Measurements from ENCODE around the gene PRPF6.
"Not testable (repeated sequence)": the region's sequence is repeated elsewhere in the genome, so short reads cannot be mapped to it uniquely, and the experiment has no call there.

The PRPF6 gene

GRCh38 chr20:63970714-63971431 is 10.1 kb upstream of the PRPF6 start:
- peaks cover 28 to 30% of the 10 kb centered on the region in 2 donors for H3K36me3 Mint-ChIP-seq
- peak overlapping the region; percentile 84 for H3K27ac Mint-ChIP-seq
- peak overlapping the region; percentile 63 to 70 for H3K4me3 Mint-ChIP-seq
- H3K27me3 Mint-ChIP-seq = no peaks in the 10 kb centered on the region
- DNase-seq (no peak), ATAC-seq (replicated peaks) (no peak)
- peaks cover 3% of the 10 kb centered on the region in 2 donors for H3K9me3 Mint-ChIP-seq
- peaks cover 16 to 22% of the 10 kb centered on the region in 2 donors for H3K4me1 Mint-ChIP-seq

- H3K27me3 Mint-ChIP-seq = not testable (repeated sequence)
Measured at GRCh38 chr20:63971960-63972311, 9.0 kb upstream of the PRPF6 start.

GRCh38 chr20:63972312-63973159 is 8.4 kb upstream of the PRPF6 start:
- no peak for DNase-seq
- Mint-ChIP-seq H3K36me3 (peaks cover 30 to 35% of the 10 kb centered on the region in 2 donors), H3K27me3 (no peaks in the 10 kb centered on the region), H3K4me1 (peaks cover 24 to 38% of the 10 kb centered on the region in 2 donors), H3K9me3 (no peaks in the 10 kb centered on the region), H3K27ac (no peak overlapping the region), H3K4me3 (no peak overlapping the region)
- no peak for ATAC-seq (replicated peaks)

More at GRCh38 chr20:63971960-63972311, 9.0 kb upstream of the PRPF6 start:
- not testable (repeated sequence) for H3K9me3 Mint-ChIP-seq; DNase-seq; H3K27ac Mint-ChIP-seq; ATAC-seq (replicated peaks); H3K4me3 Mint-ChIP-seq
- H3K36me3 Mint-ChIP-seq = peaks cover 31 to 33% of the 10 kb centered on the region in 2 donors
- H3K4me1 Mint-ChIP-seq = peaks cover 21 to 32% of the 10 kb centered on the region in 2 donors

GRCh38 chr20:63973160-63973479 is 7.8 kb upstream of the PRPF6 start:
- Mint-ChIP-seq H3K36me3 (peaks cover 30 to 35% of the 10 kb centered on the region in 2 donors), H3K9me3 (no peaks in the 10 kb centered on the region), H3K27ac (peak overlapping the region; percentile 44), H3K27me3 (no peaks in the 10 kb centered on the region), H3K4me1 (peaks cover 29 to 44% of the 10 kb centered on the region in 2 donors), H3K4me3 (no peak overlapping the region)
- DNase-seq = no peak
- ATAC-seq (replicated peaks) = no peak

GRCh38 chr20:63973636-63974401 is 7.1 kb upstream of the PRPF6 start:
- peak; percentile 68 for DNase-seq
- Mint-ChIP-seq H3K9me3 (no peaks in the 10 kb centered on the region), H3K27me3 (no peaks in the 10 kb centered on the region), H3K4me3 (no peak overlapping the region), H3K36me3 (peaks cover 24 to 29% of the 10 kb centered on the region in 2 donors), H3K4me1 (peaks cover 28 to 45% of the 10 kb centered on the region in 2 donors), H3K27ac (peak overlapping the region; percentile 44)
- peak; percentile 73 to 76 for ATAC-seq (replicated peaks)

- Mint-ChIP-seq H3K9me3 (no peaks in the 10 kb centered on the region), H3K4me1 (peaks cover 25 to 44% of the 10 kb centered on the region in 2 donors), H3K36me3 (peaks cover 23 to 27% of the 10 kb centered on the region in 2 donors), H3K4me3 (no peak overlapping the region), H3K27ac (no peak overlapping the region), H3K27me3 (no peaks in the 10 kb centered on the region)
- DNase-seq (no peak), ATAC-seq (replicated peaks) (no peak)
Measured at GRCh38 chr20:63974402-63975200, 6.3 kb upstream of the PRPF6 start.

GRCh38 chr20:63976511-63976910 is 4.4 kb upstream of the PRPF6 start:
- not testable (repeated sequence) for H3K9me3 Mint-ChIP-seq; DNase-seq; H3K4me3 Mint-ChIP-seq; H3K27ac Mint-ChIP-seq; H3K27me3 Mint-ChIP-seq; ATAC-seq (replicated peaks)
- Mint-ChIP-seq H3K4me1 (peaks cover 34 to 59% of the 10 kb centered on the region in 2 donors), H3K36me3 (peaks cover 23 to 27% of the 10 kb centered on the region in 2 donors)

- Mint-ChIP-seq H3K36me3 (peaks cover 23 to 31% of the 10 kb centered on the region in 2 donors), H3K27ac (no peak overlapping the region), H3K4me1 (peaks cover 38 to 65% of the 10 kb centered on the region in 2 donors), H3K27me3 (no peaks in the 10 kb centered on the region), H3K4me3 (peak overlapping the region; percentile 14 to 82), H3K9me3 (no peaks in the 10 kb centered on the region)
- no peak for ATAC-seq (replicated peaks)
- DNase-seq = no peak
Measured at GRCh38 chr20:63976980-63977738, 3.8 kb upstream of the PRPF6 start.

- Mint-ChIP-seq H3K27me3 (no peaks in the 10 kb centered on the region), H3K4me3 (peak overlapping the region; percentile 82 to 89), H3K27ac (peak overlapping the region; percentile 86), H3K36me3 (peaks cover 25 to 37% of the 10 kb centered on the region in 2 donors), H3K9me3 (no peaks in the 10 kb centered on the region), H3K4me1 (peaks cover 44 to 72% of the 10 kb centered on the region in 2 donors)
- ATAC-seq (replicated peaks) = no peak
- no peak for DNase-seq
Measured at GRCh38 chr20:63977739-63978276, 3.1 kb upstream of the PRPF6 start.

GRCh38 chr20:63978319-63979228 is 2.4 kb upstream of the PRPF6 start:
- H3K4me1 Mint-ChIP-seq = peaks cover 47 to 74% of the 10 kb centered on the region in 2 donors
- ATAC-seq (replicated peaks) (peak; percentile 27 to 36), DNase-seq (peak; percentile 75)
- H3K36me3 Mint-ChIP-seq = peaks cover 29 to 40% of the 10 kb centered on the region in 2 donors
- peak overlapping the region; percentile 86 for H3K27ac Mint-ChIP-seq
- no peaks in the 10 kb centered on the region for H3K27me3 Mint-ChIP-seq
- no peaks in the 10 kb centered on the region for H3K9me3 Mint-ChIP-seq
- H3K4me3 Mint-ChIP-seq = peak overlapping the region; percentile 82 to 89

GRCh38 chr20:63979229-63979556 is 1.7 kb upstream of the PRPF6 start:
- no peak for DNase-seq
- Mint-ChIP-seq H3K27me3 (no peaks in the 10 kb centered on the region), H3K36me3 (peaks cover 26 to 37% of the 10 kb centered on the region in 2 donors), H3K4me1 (peaks cover 43 to 68% of the 10 kb centered on the region in 2 donors), H3K4me3 (peak overlapping the region; percentile 82 to 89), H3K9me3 (no peaks in the 10 kb centered on the region), H3K27ac (peak overlapping the region; percentile 86)
- ATAC-seq (replicated peaks) = no peak
